ENCODE data around the gene PCDH8. TPM values are rescaled to one million over a fixed set of nuclear protein-coding genes. Genes with fewer than 3 reads are reported as not detected.
A peak's percentile ranks its signal among the peaks of the same experiment; 100 is the strongest.

The PCDH8 gene
- total RNA-seq, 1 donor from 2014 or later, result 0.17 TPM

DNA sequence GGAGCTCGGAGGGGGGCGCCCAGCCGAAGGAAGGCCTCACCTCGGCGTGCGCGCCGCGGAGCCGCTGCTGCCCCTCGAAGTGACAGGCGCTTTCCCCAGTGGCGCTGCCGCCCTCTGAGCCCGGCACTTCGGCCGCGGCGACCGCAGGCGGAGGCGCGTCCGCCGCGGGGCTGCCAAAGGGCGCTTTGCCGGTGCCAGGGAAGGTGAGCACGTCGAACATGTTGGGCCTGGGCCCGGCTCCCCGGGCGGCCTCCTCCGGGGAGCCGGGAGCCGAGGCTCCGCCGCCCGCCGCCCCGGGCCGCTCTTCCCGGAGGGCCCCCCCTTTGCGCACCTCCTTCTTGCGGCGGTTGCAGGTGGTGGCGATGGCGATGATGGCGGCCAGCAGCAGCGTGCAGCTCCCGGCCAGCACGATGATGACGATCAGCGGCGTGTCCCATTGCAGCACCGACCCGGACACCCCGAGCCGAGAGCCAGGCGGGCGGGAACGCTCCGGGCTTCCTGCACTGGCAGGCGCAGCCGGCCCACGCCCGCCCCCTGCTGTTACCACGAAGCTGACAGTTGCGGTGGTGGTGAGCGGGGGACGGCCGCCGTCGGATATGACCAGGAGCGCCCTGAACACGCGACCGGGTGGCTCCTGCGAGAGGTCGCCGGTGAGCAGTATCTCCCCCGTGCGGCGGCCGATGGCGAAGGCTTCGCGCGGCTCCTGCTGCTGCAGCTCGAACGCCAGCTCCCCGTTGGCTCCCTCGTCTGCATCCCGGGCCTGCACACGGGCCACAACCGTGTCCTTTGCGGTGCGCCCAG lies 2.5 kb downstream of the PCDH8 start:
- Mint-ChIP-seq H3K9me3 (ENCODE audit: low read depth) (no peaks in the 10 kb centered on the region), H3K27me3 (peaks cover 61% of the 10 kb centered on the region), H3K4me3 (ENCODE audit: low read depth) (peak overlapping the region; percentile 51), H3K27ac (no peak overlapping the region), H3K36me3 (ENCODE audit: insufficient read depth) (peaks cover 1% of the 10 kb centered on the region), H3K4me1 (ENCODE audit: low read depth) (peaks cover 8% of the 10 kb centered on the region)
- TF ChIP-seq CTCF (IDR thresholded peaks at IDR 0.05; ENCODE audit: unreplicated experiment), result peak; percentile 61
- DNase-seq (ENCODE audit: low spot score, unreplicated experiment), result peak; percentile 65

DNA sequence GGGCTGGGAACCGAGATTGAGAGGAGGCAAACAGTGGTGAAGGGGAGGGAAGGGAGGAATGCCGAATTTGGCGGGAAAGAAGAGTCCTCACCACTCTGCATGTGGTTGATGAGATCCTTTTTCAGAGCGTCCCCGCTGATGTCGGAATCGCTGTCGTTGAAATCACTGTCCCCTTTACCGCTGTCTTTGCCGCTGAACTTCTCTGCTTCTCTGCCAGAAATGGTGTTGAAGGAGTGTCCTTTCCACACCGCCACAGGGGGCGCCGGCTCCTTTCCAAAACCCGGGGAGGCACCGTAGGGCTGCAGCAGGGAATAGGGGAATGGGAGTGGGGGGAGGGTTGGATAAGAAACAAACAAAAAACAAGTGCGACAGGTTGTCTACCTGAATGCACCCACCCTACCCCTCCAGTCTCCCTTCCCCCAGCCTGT lies 3.1 kb downstream of the PCDH8 start:
- Mint-ChIP-seq H3K27ac (no peak overlapping the region), H3K4me1 (ENCODE audit: low read depth) (peaks cover 5% of the 10 kb centered on the region), H3K27me3 (peaks cover 61% of the 10 kb centered on the region), H3K9me3 (ENCODE audit: low read depth) (no peaks in the 10 kb centered on the region), H3K4me3 (ENCODE audit: low read depth) (no peak overlapping the region), H3K36me3 (ENCODE audit: insufficient read depth) (no peaks in the 10 kb centered on the region)
- peak; percentile 34 for DNase-seq (ENCODE audit: low spot score, unreplicated experiment)
- TF ChIP-seq CTCF (IDR thresholded peaks at IDR 0.05; ENCODE audit: unreplicated experiment), result peak; percentile 59

DNA sequence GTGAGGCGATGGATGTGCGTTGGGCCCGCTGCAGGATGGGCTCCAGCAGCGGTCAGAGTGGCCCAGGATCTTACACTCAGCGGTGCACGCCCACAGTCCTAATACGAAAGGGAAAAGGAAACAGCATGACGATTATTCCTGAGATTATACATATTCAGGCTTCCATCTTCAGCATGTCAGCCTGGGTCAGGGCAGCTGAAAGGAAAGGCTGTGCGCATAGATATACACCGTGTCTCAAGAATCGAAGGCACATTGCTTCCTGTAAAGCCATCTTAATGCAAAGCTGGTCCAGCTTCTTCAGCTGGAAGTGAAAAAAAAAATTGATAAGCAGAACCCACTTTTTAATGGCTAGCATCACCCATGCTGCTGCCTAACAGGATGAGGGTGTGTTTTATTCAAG lies 3.6 kb downstream of the PCDH8 start:
- no peaks in the 10 kb centered on the region for H3K36me3 Mint-ChIP-seq (ENCODE audit: insufficient read depth)
- DNase-seq (ENCODE audit: low spot score, unreplicated experiment), result no peak
- H3K27me3 Mint-ChIP-seq, result peaks cover 58% of the 10 kb centered on the region
- no peak overlapping the region for H3K27ac Mint-ChIP-seq
- TF ChIP-seq CTCF (IDR thresholded peaks at IDR 0.05; ENCODE audit: unreplicated experiment), result no peak
- H3K4me3 Mint-ChIP-seq (ENCODE audit: low read depth), result no peak overlapping the region
- no peaks in the 10 kb centered on the region for H3K9me3 Mint-ChIP-seq (ENCODE audit: low read depth)
- peaks cover 5% of the 10 kb centered on the region for H3K4me1 Mint-ChIP-seq (ENCODE audit: low read depth)

- H3K4me1 Mint-ChIP-seq (ENCODE audit: low read depth), result peaks cover 2% of the 10 kb centered on the region
- peaks cover 52% of the 10 kb centered on the region for H3K27me3 Mint-ChIP-seq
- no peak for TF ChIP-seq CTCF (IDR thresholded peaks at IDR 0.05; ENCODE audit: unreplicated experiment)
- no peaks in the 10 kb centered on the region for H3K9me3 Mint-ChIP-seq (ENCODE audit: low read depth)
- H3K36me3 Mint-ChIP-seq (ENCODE audit: insufficient read depth), result no peaks in the 10 kb centered on the region
- no peak overlapping the region for H3K27ac Mint-ChIP-seq
- no peak for DNase-seq (ENCODE audit: low spot score, unreplicated experiment)
- H3K4me3 Mint-ChIP-seq (ENCODE audit: low read depth), result no peak overlapping the region
These were observed 6.0 kb downstream of the PCDH8 start for GRCh38 chr13:52842441-52842840.

DNA sequence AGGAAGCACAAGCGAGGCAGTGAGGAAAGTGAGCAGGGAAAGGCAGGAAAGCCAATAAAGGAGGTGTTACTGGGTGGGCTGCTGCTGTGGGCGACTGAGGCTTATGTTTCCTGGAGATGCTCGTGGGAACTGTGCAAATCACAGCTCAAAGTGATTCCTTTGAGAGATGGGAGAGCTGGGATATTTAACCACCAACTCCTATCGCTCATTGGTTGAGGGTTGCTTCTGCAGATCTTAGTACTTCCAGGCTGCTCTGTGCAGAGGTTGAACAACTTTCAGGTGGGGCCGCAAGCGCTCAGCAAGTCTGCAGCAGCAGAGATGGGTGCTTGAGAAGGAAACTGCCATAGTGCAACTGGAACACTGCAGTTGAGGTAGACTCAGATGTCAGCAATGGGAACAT lies 8.4 kb downstream of the PCDH8 start:
- Mint-ChIP-seq H3K4me1 (ENCODE audit: low read depth) (peaks cover under 1% of the 10 kb centered on the region), H3K27ac (no peak overlapping the region), H3K4me3 (ENCODE audit: low read depth) (no peak overlapping the region), H3K9me3 (ENCODE audit: low read depth) (no peaks in the 10 kb centered on the region), H3K36me3 (ENCODE audit: insufficient read depth) (no peaks in the 10 kb centered on the region), H3K27me3 (peaks cover 46% of the 10 kb centered on the region)
- TF ChIP-seq CTCF (IDR thresholded peaks at IDR 0.05; ENCODE audit: unreplicated experiment), result no peak
- DNase-seq (ENCODE audit: low spot score, unreplicated experiment), result no peak
